ENCODE results near the gene ZMYND8. TPM values are rescaled to one million over a fixed set of nuclear protein-coding genes. Genes with fewer than 3 reads are reported as not detected.

ZMYND8 gene
- total RNA-seq, 4 donors from 2014 or later = 44.6 to 78.6 (median 65.8) TPM

GRCh38 chr20:47253872-47254271 lies 102.6 kb downstream of the ZMYND8 start:
- intact Hi-C loops (cut with DNase I) = loop anchor here (10.0 kb wide), 1 partner anchor 241 kb away; no protein-coding TSS in a partner anchor
- Histone ChIP-seq H3K4me1 (peaks cover 16 to 60% (median 53%) of the 10 kb centered on the region in 4 donors), H3K4me3 (no peak overlapping the region), H3K27me3 (no peaks in the 10 kb centered on the region), H3K27ac (replicated peaks in 1 of 4) (peak overlapping the region; percentile 1 to 59 (median 36)), H3K36me3 (peaks cover 10 to 57% (median 37%) of the 10 kb centered on the region in 4 donors), H3K9me3 (no peaks in the 10 kb centered on the region)
- no peak for DNase-seq (ENCODE audit: extremely low spot score)
- no peak for TF ChIP-seq CTCF (IDR thresholded peaks at IDR 0.05)
- WGBS = 41% methylated on average over 6 of the region's 6 CpGs

GRCh38 chr20:47252879-47253307 lies 103.6 kb downstream of the ZMYND8 start:
- Histone ChIP-seq H3K4me1 (peaks cover 7 to 53% (median 46%) of the 10 kb centered on the region in 4 donors), H3K27ac (replicated peaks in 1 of 4) (peak overlapping the region; percentile 26 to 59 (median 49)), H3K9me3 (no peaks in the 10 kb centered on the region), H3K27me3 (no peaks in the 10 kb centered on the region), H3K36me3 (peaks cover 19 to 66% (median 47%) of the 10 kb centered on the region in 4 donors), H3K4me3 (no peak overlapping the region)
- 76% methylated on average over 3 of the region's 3 CpGs for WGBS
- intact Hi-C loops (cut with DNase I) = loop anchor here (10.0 kb wide), 1 partner anchor 242 kb away; no protein-coding TSS in a partner anchor
- DNase-seq (ENCODE audit: extremely low spot score) = no peak
- no peak for TF ChIP-seq EP300 (IDR thresholded peaks at IDR 0.05)
- no peak for TF ChIP-seq CTCF (IDR thresholded peaks at IDR 0.05)
- TF ChIP-seq POLR2AphosphoS5 (IDR thresholded peaks at IDR 0.05) = no peak
- no peak for TF ChIP-seq POLR2A (IDR thresholded peaks at IDR 0.05; ENCODE audit: low read depth)

- Histone ChIP-seq H3K27ac (replicated peaks in 1 of 4) (peak overlapping the region in 2 of 4 donors; percentile 48 to 59), H3K4me1 (peaks cover 7 to 38% (median 37%) of the 10 kb centered on the region in 4 donors), H3K36me3 (peaks cover 34 to 81% (median 62%) of the 10 kb centered on the region in 4 donors), H3K4me3 (no peak overlapping the region), H3K27me3 (no peaks in the 10 kb centered on the region), H3K9me3 (no peaks in the 10 kb centered on the region)
- TF ChIP-seq CTCF (IDR thresholded peaks at IDR 0.05) (no peak), EP300 (IDR thresholded peaks at IDR 0.05) (no peak), POLR2AphosphoS5 (IDR thresholded peaks at IDR 0.05) (no peak), POLR2A (IDR thresholded peaks at IDR 0.05; ENCODE audit: low read depth) (no peak)
- intact Hi-C loops (cut with DNase I) = loop anchor here (10.0 kb wide), 1 partner anchor 243 kb away; no protein-coding TSS in a partner anchor
- DNase-seq (ENCODE audit: extremely low spot score) = no peak
- WGBS = 93% methylated on average over 19 of the region's 19 CpGs
These were observed 105.1 kb downstream of the ZMYND8 start for GRCh38 chr20:47251154-47252020.

- H3K27me3 ChIP-seq = no peaks in the 10 kb centered on the region
- H3K4me1 ChIP-seq = peaks cover 7 to 37% (median 35%) of the 10 kb centered on the region in 4 donors
- H3K4me3 ChIP-seq = no peak overlapping the region
- 99% methylated on average over 4 of the region's 4 CpGs for WGBS
- TF ChIP-seq POLR2A (IDR thresholded peaks at IDR 0.05; ENCODE audit: low read depth) = no peak
- TF ChIP-seq EP300 (IDR thresholded peaks at IDR 0.05) = no peak
- no peak for TF ChIP-seq POLR2AphosphoS5 (IDR thresholded peaks at IDR 0.05)
- no peak for TF ChIP-seq CTCF (IDR thresholded peaks at IDR 0.05)
- H3K27ac ChIP-seq (replicated peaks in 1 of 4) = no peak overlapping the region
- no peak for DNase-seq (ENCODE audit: extremely low spot score)
- H3K9me3 ChIP-seq = no peaks in the 10 kb centered on the region
- H3K36me3 ChIP-seq = peaks cover 45 to 92% (median 71%) of the 10 kb centered on the region in 4 donors
- intact Hi-C loops (cut with DNase I) = loop anchor here (10.0 kb wide), 1 partner anchor 244 kb away; no protein-coding TSS in a partner anchor
These were observed 106.1 kb downstream of the ZMYND8 start for GRCh38 chr20:47250360-47250759.
